ENCODE data around the gene CAPN8.

- TF ChIP-seq ZNF274 (IDR thresholded peaks at IDR 0.05; ENCODE audit: low read depth, low read length): no peak
- TF ChIP-seq EZH2 (IDR thresholded peaks at IDR 0.05): no peak
- no peak for TF ChIP-seq POLR2A (IDR thresholded peaks at IDR 0.05; ENCODE audit: borderline replicate concordance, extremely low read depth, insufficient read depth, insufficient read length)
- no peak for TF ChIP-seq CTCF (IDR thresholded peaks at IDR 0.05 in 2 of 3, conservative IDR thresholded peaks at IDR 0.05 in 1 of 3; ENCODE audit: borderline replicate concordance in 1 of 3, insufficient read depth in 1 of 3, low read depth in 2 of 3, low read length in 2 of 3)
These were observed 3.7 kb upstream of the CAPN8 start for GRCh38 chr1:223669003-223669795.
